Skin of body (tissue), 2 donors: ENCODE measurements around the gene PTPN3. TPM values are rescaled to one million over a fixed set of nuclear protein-coding genes. Genes with fewer than 3 reads are reported as not detected.
A peak's percentile ranks its signal among the peaks of the same experiment; 100 is the strongest.

ENCODE experiments used
- DNase-seq: peaks from one replicate; lab custom pipeline; 2025; lab: John Stamatoyannopoulos, UW
- total RNA-seq: library from RNA; depleted of rRNA; stranded (reverse); fragments of >200 nt; gene quantifications from one replicate; pipeline ENCODE4 v1.2.3, GENCODE V29; 2014

PTPN3 gene
- total RNA-seq, 1 donor from 2014 or later: 13.3 TPM

DNA sequence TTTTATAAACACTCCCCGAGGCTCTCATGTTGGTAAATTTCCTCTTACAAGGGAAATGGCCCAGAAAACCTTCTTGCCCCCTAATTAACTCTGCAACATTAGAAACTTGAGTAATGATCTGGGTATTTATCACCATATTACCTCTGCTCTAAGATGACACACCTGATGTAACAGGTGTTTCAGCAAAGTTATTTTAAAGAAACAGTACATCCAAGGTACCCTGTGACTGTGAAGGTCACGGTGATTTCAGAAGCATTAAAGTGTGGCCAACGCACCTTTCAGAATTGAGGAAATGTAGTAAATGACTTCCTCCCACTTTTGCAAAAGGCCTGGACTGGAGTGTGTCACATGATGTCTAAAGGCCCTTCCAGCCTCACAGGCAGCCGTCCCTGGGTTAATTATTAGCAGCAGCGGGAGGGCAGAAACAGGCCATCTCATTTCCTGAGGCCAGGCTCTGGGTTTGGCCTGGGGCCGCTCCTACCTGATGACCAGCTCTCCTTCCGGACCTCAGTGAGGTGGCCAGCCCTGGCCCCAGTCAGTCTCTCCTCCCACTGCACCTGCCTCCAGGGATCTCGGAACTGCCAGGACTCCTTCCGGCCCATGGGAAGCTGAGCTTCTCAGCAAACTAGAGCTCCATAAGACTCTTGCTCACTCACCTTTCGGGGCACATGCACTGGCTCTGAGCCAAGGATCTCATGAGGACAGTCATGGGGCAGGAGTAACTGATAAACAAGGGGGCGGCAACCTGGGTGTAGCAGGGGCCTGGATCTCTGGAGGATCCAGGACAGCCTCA is 20.7 kb downstream of the PTPN3 start:
- DNase-seq: no peak

DNA sequence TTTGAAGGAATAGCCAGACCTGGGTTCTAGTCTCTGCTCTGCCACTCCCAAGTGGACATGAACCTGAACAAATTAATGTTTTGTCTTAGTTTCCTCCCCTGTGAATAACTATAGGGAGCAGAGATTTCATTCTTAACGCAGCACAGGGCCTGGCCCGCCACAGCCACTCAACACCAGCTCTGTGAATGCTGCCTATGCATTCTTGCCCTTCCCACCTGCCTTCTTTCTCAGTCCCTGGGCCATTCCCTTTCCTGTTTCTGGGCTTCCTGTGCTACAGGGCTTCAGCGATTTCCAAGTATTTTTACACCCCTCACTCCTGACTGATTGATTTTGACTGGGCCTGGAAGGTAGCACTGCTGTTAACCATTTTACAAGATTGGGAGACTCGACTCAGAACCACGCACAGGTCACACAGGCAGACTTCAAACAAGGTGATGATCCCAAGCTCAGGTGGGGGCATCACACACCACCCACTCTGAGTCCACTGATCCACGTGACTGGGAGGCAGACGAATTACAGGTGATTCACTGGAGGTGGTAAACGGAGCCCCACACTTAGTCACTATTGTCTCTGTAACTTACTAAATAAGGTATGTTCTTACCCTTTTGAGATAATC is 21.4 kb downstream of the PTPN3 start:
- DNase-seq: no peak

GRCh38 chr9:109475526-109475925 is 22.6 kb downstream of the PTPN3 start:
- no peak for DNase-seq

DNA sequence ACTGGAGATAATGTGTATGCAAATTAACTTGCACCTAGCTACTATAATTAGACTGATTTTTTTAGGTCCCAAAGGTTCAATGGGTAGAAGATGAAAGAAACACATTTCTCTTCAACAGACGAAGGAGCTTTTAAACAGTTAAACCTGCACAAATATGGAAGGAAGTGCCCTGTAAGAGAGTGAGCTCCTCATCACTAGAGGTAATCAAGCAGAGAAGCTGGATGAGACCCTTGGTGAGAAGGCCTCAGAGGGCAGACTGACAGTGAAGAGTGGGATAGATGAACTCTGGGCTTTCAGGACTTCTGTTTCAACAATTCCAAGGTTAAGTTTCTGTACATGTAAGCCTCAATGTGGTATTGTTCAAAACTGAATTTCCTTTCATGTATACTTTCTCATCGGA is 23.2 kb downstream of the PTPN3 start:
- no peak for DNase-seq

DNA sequence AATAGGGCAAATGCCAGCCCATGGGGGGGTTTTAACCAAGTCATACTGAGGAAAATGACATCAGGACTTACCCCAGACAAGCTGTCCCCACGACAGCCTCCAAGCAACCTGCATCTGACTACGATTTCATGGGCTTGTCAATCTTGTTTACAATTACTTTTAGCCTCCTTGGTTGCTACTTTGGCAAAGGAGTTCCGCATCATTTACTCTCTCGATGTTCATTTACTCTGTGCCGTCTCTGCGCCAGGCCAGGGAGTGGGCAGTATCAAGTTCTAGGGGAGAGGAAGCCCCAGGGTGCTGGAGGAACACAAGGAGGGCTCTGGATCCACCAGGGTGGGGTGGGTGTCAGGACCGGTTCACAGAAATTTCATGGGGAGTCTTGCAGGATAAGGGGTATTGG is 23.9 kb downstream of the PTPN3 start:
- DNase-seq: no peak

DNA sequence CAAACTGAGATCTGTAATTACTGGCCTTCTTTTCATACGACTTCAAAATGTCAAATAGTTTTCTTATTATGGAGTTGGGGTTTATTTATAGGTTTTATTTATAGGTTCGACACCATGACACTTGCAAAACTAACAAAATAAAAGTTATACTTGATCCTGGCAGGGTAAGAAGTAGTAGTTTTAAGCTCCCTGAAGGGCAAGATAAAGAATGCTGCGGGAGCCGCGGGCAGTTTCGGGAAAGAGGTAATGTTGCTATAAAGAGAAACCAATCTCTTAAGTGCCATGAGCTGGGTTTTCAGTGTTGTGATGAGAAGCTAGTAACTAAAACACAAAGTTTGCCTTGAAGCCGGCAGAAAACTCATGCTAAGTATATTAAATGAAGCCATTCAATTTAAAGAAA is 24.8 kb downstream of the PTPN3 start:
- DNase-seq: no peak

DNA sequence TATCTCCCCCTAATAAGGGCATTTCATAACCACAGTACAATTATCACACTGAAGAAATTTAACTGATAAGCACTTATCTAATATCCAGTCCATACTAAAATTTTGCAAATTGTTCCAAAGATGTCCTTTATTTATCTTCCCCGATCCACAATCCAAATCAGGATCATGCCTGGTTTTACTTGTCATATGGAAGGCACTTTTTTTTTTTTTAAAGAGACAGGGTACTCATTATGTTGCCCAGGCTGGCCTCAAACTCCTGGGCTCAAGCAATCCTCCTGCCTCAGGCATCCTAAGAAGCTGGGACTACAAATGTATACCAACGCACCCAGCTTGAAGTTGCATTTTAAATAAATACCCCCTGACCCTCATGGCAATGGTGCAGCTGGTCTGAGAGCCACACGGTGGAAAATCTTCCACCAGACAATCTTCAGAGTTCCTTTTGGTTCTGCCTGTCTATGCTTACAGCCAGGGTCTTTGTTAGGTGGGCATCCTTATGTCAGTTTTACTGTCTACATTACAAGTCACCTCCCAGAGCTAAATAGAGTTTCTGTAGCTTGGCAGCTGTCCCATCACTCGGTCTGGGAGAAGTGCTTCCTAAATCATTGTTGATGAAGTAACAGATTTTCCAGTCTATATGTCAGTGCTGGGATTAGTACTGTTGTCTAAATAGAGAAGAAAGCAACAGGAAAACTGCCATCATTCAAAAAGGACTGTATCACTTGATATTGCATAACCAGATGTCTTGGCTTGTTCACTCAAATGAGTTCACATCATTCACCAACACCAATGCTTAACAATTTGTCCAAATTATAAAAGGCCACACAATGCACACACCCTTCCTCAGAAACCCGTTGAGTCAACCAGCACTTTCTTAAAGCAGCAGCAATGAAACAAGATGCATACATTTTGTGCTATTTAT is 26.4 kb downstream of the PTPN3 start:
- no peak for DNase-seq

- peak; percentile 61 for DNase-seq
These were observed 28.3 kb downstream of the PTPN3 start for GRCh38 chr9:109469646-109470358.

DNA sequence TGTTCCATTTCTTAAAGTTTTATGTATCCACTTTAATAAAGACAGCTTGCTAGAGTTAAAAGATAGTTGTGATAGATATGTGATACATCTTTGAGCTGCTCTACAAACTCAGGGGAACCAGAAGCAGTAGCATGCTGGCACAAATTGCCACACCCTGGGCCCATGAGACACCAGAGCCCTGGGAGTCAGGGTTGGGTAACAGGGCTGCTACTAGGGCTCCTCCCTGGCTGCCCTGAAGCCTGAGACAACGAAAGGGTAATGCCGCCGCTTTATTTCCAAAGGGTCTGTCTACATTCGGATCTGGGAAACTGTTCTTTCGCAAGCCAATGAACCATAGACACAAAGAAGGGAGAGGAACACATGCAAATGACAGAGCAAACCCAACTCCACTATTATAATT is 29.2 kb downstream of the PTPN3 start:
- DNase-seq: no peak

GRCh38 chr9:109467936-109468335 is 30.2 kb downstream of the PTPN3 start:
- peak; percentile 61 for DNase-seq

DNA sequence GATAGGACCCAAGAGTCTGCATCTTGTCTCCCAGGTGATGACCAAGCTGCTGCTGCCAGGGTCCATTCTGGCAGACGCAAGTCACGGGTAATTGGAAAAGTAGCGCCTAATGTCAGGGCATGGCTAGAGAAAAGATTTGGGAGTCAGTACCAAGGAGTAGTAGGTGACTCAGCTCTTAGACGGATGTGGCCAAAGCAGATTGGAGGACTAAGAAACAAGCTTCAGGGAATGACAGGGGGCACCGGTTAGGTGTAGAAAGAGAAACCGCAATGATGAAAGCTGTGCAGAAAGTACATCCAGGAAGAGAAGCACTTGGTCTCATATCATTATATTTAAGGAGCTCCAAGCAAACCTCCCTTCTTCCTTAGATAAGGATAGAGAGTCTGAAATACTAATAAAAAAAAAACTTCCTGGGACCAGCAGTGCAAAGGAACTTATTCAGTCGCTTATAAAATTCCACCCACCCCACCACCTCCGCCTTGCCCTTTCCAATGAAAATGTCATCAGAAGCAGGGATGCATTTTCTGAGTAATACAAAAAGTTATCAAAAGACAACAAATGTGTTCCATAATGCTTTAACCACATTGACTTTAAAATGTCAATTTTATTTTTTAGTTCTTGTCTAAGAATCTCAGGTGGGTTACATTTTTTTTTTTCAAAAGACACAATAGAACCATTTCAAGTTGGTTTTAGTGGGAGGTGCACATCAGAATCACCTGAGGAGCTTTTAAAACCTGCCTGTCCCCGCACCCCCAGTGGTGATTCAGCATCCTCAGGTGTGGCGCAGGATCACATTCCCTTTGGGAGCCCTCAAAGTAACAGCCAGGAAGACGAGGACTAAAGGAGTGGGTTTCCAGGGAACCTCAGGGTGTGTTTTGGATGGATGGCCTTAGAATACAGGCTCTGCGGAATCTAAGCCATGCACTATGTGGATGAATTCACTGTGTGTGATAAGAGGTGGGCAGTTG is 31.2 kb downstream of the PTPN3 start:
- DNase-seq: no peak

DNA sequence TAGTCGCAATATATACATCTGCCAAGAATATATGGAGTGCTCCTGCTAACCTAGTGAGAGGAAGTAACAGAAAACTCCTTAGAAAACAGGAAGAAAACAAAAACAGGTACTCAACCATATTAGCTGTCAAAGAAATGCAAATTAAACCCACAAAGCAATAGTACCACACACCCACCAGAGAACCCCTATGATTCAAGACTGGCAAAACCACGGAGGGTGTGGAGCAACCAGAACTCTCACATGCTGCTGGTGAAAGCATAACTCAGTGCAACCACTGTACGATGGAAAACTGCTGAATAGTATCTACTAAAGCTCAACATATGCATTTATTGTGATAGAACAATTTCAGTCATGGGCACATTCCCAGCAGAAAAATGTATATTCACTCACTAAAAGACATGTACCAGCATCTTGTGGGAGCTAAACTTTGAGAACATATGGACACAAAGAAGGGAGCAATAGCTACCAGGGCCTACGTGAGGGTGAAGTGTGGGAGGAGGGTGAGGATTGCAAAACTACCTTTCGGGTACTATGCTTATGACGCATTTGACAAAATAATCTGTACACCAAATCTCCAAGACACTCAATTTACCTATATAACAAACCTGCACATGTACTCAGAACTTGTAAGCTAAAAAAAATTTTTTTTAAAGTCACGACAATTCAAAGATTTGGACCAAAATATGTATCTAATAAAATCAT is 34.0 kb downstream of the PTPN3 start:
- DNase-seq: no peak

GRCh38 chr9:109460576-109460975 is 37.5 kb downstream of the PTPN3 start:
- DNase-seq: no peak

GRCh38 chr9:109459423-109459822 is 38.7 kb downstream of the PTPN3 start:
- DNase-seq: no peak

- no peak for DNase-seq
These were observed 39.5 kb downstream of the PTPN3 start for GRCh38 chr9:109458453-109459211.

DNA sequence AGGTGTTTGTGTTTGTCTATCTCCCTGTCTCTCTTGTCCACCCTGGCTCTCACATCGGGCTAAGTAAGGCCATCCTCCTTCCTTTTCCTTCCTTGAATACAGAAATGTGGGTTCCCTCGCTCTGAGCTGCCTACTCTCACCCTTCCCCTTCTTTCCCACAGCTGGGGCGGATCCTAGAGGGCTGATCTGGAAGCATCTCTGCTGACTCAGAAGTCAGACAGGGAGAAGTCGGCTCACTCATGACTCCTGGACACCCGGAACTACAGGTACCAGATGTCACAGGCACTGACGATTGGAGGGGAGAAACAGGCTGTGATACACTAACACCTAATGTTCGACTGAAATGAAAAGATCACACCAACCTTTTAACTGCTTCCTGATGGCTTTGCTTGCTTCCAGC is 41.3 kb downstream of the PTPN3 start:
- no peak for DNase-seq

DNA sequence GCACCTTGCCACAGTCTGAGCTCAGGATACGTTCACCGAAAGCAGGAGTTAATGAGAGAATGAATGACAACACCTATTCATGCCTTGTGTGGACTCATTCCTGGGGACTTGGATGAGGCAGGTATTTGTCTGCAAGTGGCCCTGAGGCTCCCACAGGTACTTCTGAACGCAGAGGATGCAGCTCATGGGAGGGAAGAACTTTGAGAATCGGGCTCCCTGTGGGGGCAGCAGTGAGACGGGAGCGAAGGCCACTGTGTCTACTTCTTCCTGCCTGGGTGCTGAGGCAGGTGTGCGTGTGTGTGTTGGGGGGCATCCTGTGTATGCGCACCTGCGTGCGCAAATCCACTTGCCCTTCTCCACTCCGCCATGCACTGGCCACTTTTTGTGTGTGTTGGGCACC is 42.2 kb downstream of the PTPN3 start:
- DNase-seq: no peak

- no peak for DNase-seq
These were observed 42.7 kb downstream of the PTPN3 start for GRCh38 chr9:109455391-109455790.

- no peak for DNase-seq
These were observed 43.4 kb downstream of the PTPN3 start for GRCh38 chr9:109454601-109455155.
